ENCODE data around the gene RET.

RET gene

GRCh38 chr10:43114088-43114742, 37.3 kb downstream of the RET start:
- Histone ChIP-seq H3K4me3 (no peak overlapping the region), H3K9me3 (ENCODE audit: low read depth, low read length) (no peaks in the 10 kb centered on the region), H3K36me3 (ENCODE audit: insufficient read depth, low read length) (no peaks in the 10 kb centered on the region), H3K27ac (no peak overlapping the region), H3K9ac (ENCODE audit: insufficient read length) (no peak overlapping the region)
- no peak for DNase-seq (ENCODE audit: low read depth, low spot score)
- TF ChIP-seq POLR2AphosphoS5 (IDR thresholded peaks at IDR 0.05; ENCODE audit: borderline replicate concordance, low read depth, low read length) (no peak), FOXP2 (optimal IDR thresholded peaks at IDR 0.05; ENCODE audit: control extremely low read depth, extremely low read length, insufficient read depth) (no peak), EZH2 (IDR thresholded peaks at IDR 0.05) (no peak)

- Histone ChIP-seq H3K9ac (ENCODE audit: insufficient read length) (no peak overlapping the region), H3K36me3 (ENCODE audit: insufficient read depth, low read length) (no peaks in the 10 kb centered on the region), H3K27ac (no peak overlapping the region), H3K9me3 (ENCODE audit: low read depth, low read length) (no peaks in the 10 kb centered on the region), H3K4me3 (no peak overlapping the region)
- TF ChIP-seq POLR2AphosphoS5 (IDR thresholded peaks at IDR 0.05; ENCODE audit: borderline replicate concordance, low read depth, low read length) (no peak), EZH2 (IDR thresholded peaks at IDR 0.05) (no peak), FOXP2 (optimal IDR thresholded peaks at IDR 0.05; ENCODE audit: control extremely low read depth, extremely low read length, insufficient read depth) (no peak)
- no peak for DNase-seq (ENCODE audit: low read depth, low spot score)
Observed at GRCh38 chr10:43114743-43115611, 38.1 kb downstream of the RET start.

DNA sequence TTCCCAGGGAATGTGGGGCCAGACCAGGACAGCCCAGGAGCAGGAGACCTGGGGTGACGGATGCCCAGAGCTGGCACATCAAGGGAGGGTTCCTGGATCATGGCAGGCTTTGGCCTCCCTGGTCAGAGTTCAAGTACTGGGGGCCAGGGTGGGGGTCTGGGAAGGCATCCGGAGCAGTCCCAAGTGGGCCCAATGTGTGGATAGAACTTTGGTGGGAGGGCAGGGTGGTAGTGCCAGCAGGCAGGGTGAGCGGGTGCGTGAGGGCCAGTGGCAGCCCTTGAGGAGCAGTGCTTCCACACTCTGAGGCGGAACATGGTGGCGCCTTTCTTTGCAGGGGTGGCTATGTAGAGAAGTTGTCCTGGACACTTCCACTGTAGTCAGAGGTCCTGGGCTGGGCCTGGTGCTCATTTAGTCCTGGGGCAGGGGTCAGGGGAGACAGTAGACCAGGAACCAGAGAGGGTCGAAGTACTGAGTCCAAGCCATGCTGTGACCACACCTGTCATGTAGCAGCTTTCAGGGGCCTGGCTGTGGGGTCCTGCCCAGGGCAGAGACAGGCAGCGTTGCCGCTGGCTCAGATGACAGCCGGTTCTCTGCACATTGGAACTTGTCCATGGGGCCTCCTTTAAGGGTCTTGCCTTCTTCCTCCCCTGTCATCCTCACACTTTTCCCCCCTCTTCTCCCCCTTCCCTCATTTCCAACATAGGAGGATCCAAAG, 39.2 kb downstream of the RET start:
- Histone ChIP-seq H3K36me3 (ENCODE audit: insufficient read depth, low read length) (no peaks in the 10 kb centered on the region), H3K9me3 (ENCODE audit: low read depth, low read length) (no peaks in the 10 kb centered on the region), H3K27ac (no peak overlapping the region), H3K4me3 (no peak overlapping the region), H3K9ac (ENCODE audit: insufficient read length) (no peak overlapping the region)
- TF ChIP-seq EZH2 (IDR thresholded peaks at IDR 0.05) (no peak), POLR2AphosphoS5 (IDR thresholded peaks at IDR 0.05; ENCODE audit: borderline replicate concordance, low read depth, low read length) (no peak), FOXP2 (optimal IDR thresholded peaks at IDR 0.05; ENCODE audit: control extremely low read depth, extremely low read length, insufficient read depth) (no peak)
- DNase-seq (ENCODE audit: low read depth, low spot score), result no peak

- no peak for DNase-seq (ENCODE audit: low read depth, low spot score)
- no peak overlapping the region for H3K9ac ChIP-seq (ENCODE audit: insufficient read length)
- H3K36me3 ChIP-seq (ENCODE audit: insufficient read depth, low read length), result no peaks in the 10 kb centered on the region
- no peak overlapping the region for H3K4me3 ChIP-seq
- no peaks in the 10 kb centered on the region for H3K9me3 ChIP-seq (ENCODE audit: low read depth, low read length)
- no peak overlapping the region for H3K27ac ChIP-seq
- TF ChIP-seq FOXP2 (optimal IDR thresholded peaks at IDR 0.05; ENCODE audit: control extremely low read depth, extremely low read length, insufficient read depth) (no peak), EZH2 (IDR thresholded peaks at IDR 0.05) (no peak), POLR2AphosphoS5 (IDR thresholded peaks at IDR 0.05; ENCODE audit: borderline replicate concordance, low read depth, low read length) (no peak)
Observed at GRCh38 chr10:43116596-43116995, 39.7 kb downstream of the RET start.

DNA sequence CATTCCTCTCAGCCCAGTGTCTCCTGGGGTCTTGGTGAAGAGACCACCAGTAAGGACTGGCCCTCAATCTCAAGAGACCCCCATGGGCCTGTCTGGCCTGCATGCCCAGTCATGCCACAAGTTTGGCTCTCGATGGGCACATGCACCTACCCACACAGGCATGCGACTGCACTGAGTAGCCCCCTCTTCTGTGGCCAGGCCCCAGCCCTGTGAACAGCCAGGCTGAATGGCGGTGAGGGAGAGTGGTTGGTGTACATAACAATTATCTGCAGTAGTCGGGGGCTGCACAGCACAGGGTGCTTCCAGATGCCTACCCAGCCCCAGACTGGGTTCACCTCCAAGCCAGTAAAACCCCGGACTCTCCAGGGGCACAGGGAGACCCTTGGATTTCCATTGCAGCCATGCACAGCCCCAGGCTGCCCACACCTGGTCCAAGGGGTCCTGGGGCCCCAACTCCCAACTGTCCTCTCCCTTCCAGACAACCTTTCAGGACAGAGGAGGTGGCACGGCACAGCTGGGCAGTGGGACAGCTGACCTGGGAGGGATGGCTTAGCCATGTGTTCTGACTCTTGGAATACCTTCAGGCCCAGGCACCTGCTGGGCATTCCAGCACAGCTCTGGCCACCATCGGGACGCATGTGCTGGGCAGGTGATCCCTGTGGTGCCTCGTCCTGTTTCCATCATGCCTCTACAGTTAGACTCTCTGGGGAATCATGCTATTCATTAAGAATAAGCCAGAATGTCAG, 40.3 kb downstream of the RET start:
- DNase-seq (ENCODE audit: low read depth, low spot score), result no peak
- Histone ChIP-seq H3K9me3 (ENCODE audit: low read depth, low read length) (no peaks in the 10 kb centered on the region), H3K36me3 (ENCODE audit: insufficient read depth, low read length) (no peaks in the 10 kb centered on the region), H3K27ac (no peak overlapping the region), H3K9ac (ENCODE audit: insufficient read length) (no peak overlapping the region), H3K4me3 (no peak overlapping the region)
- TF ChIP-seq EZH2 (IDR thresholded peaks at IDR 0.05) (no peak), POLR2AphosphoS5 (IDR thresholded peaks at IDR 0.05; ENCODE audit: borderline replicate concordance, low read depth, low read length) (no peak), FOXP2 (optimal IDR thresholded peaks at IDR 0.05; ENCODE audit: control extremely low read depth, extremely low read length, insufficient read depth) (no peak)

DNA sequence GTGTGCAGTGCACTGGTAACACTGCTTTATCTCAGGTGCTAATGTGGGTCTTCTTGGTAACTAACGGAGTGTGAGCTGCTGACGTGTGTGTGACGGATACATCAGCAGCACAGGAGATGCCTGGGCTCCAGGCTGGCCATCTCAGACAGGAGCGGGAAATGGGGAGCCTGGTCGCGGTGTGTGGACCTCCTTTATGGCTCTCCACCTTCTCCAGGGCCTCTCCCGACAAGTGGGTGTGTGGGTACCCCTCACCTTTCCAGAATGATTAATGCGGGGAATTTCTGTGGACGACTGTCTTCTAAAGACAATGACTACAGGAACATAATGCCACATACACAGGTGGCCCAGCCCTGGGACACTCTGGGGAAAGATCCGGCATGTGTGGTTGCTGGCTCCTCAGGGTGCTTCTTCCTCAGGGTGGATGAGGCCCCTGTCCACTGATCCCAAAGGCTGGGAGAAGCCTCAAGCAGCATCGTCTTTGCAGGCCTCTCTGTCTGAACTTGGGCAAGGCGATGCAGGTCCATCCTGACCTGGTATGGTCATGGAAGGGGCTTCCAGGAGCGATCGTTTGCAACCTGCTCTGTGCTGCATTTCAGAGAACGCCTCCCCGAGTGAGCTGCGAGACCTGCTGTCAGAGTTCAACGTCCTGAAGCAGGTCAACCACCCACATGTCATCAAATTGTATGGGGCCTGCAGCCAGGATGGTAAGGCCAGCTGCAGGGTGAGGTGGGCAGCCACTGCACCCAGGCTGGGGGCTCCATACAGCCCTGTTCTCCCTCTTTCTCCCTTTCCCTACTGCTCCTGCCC, 41.1 kb downstream of the RET start:
- H3K27ac ChIP-seq, result no peak overlapping the region
- no peak overlapping the region for H3K4me3 ChIP-seq
- H3K9ac ChIP-seq (ENCODE audit: insufficient read length), result no peak overlapping the region
- H3K9me3 ChIP-seq (ENCODE audit: low read depth, low read length), result no peaks in the 10 kb centered on the region
- no peak for DNase-seq (ENCODE audit: low read depth, low spot score)
- H3K36me3 ChIP-seq (ENCODE audit: insufficient read depth, low read length), result no peaks in the 10 kb centered on the region
- TF ChIP-seq FOXP2 (optimal IDR thresholded peaks at IDR 0.05; ENCODE audit: control extremely low read depth, extremely low read length, insufficient read depth) (no peak), EZH2 (IDR thresholded peaks at IDR 0.05) (no peak), POLR2AphosphoS5 (IDR thresholded peaks at IDR 0.05; ENCODE audit: borderline replicate concordance, low read depth, low read length) (no peak)

DNA sequence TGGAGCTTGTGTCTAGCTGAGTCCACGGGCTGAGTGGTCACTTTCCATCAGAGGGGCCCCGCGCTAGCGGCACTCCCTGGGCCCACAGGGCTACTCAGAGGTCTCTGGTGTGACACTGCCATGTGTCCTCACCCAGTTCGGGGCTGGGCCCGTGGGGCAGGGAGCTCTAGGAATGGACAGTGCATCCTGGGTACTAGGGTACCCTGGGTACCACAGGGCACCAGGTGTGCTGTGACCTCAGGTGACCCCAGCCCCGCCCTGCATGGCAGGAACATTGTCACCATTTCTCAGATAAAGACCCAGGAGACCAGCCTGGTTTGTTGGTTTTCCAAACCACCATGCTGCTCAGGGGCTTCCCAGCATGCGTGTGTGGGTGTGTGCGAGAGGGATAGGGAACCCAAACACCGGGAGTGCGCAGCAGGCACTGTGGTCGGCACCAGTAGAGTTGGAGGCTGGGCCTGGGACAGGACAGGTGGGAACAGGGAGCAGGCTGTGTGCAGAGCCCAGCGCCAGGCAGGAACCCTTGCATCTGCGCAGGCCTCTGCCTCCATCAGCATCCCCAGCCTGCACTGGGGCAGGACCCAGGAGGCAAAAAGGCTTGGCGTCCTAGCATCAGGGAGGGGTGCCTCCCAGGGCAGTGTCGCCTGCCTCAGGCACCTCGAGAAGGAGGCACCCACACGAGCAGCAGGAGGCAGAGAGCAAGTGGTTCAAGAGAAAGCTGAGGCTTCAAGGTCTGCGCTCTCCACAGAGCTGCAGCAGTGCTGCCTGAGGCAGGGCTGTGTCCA, 42.0 kb downstream of the RET start:
- Histone ChIP-seq H3K9ac (ENCODE audit: insufficient read length) (no peak overlapping the region), H3K4me3 (no peak overlapping the region), H3K9me3 (ENCODE audit: low read depth, low read length) (no peaks in the 10 kb centered on the region), H3K27ac (no peak overlapping the region), H3K36me3 (ENCODE audit: insufficient read depth, low read length) (no peaks in the 10 kb centered on the region)
- no peak for DNase-seq (ENCODE audit: low read depth, low spot score)
- TF ChIP-seq EZH2 (IDR thresholded peaks at IDR 0.05), result no peak
- TF ChIP-seq FOXP2 (optimal IDR thresholded peaks at IDR 0.05; ENCODE audit: control extremely low read depth, extremely low read length, insufficient read depth), result no peak
- TF ChIP-seq POLR2AphosphoS5 (IDR thresholded peaks at IDR 0.05; ENCODE audit: borderline replicate concordance, low read depth, low read length), result no peak
